ENCODE results near the gene SLC37A4. TPM values are rescaled to one million over a fixed set of nuclear protein-coding genes. Genes with fewer than 3 reads are reported as not detected.
"Not testable (repeated sequence)": the region's sequence is repeated elsewhere in the genome, so short reads cannot be mapped to it uniquely, and the experiment has no call there.

The SLC37A4 gene
- total RNA-seq, 1 donor from 2014 or later = 23.0 TPM

- DNase-seq (ENCODE audit: extremely low read depth, low read depth, low spot score) = peak; percentile 82
Observed at GRCh38 chr11:119018074-119018938, 12.4 kb downstream of the SLC37A4 start, which contains the start of the genes RPS25 and TRAPPC4. Gene RPS25, minus strand, starts transcription at chr11:119018343. Its CDS starts 59 bp downstream, at chr11:119018284. Gene TRAPPC4, plus strand, starts transcription at chr11:119018766. Its CDS starts 30 bp downstream, at chr11:119018796.

DNA sequence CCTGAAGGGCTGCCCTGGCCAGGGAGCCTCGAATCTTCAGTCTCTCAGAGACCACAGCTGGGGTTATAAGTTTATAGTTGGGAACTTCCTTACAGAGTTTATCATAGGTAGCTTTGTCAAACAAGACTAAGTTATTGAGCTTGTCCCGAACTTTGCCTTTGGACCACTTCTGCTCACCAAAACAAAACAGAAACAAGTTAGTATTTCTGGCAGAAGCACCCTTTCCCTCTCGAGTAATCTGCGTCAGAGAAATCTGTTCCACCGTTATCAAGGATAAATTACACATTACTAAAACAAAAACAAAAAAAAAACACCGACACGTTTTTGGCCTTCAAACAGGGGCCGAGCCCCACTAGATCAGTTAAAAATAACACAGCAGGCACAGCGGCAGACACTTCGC is 13.3 kb downstream of the SLC37A4 start:
- not testable (repeated sequence) for DNase-seq (ENCODE audit: extremely low read depth, low read depth, low spot score)

DNA sequence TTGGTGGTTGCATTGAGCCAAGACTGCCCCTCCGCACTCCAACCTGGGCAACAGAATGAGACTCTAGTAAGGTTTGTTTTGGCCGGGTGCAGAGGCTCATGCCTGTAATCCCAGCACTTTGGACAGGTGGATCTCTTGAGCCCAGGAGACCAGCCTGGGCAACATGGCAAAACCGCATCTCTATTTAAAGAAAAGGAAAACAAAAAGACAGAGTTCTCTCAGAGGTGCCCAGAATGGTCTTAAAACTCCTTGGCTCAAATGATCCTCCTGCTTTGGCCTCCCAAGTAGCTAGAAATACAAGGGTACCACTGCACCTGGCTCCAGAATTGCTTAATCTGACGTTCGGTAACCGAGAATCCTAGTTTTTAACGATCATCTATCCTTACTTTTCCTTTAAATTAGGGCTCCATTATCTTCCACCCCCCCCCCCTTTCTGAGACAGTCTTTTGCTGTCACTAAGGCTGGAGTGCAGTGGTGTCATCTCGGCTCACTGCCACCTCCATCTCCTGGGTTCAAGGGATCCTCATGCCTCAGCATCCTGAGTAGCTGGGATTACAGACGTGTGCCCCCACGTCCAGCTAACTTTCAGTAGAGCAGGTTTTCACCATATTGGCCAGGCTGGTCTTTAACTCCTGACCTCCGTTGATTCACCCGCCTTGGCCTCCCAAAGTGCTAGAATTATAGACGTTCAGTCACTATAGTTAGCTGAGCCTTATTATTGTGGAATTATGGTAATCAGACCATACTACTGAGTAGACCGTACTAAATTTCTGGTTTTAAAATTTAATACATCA is 14.3 kb downstream of the SLC37A4 start:
- no peak for DNase-seq (ENCODE audit: extremely low read depth, low read depth, low spot score)

- DNase-seq (ENCODE audit: extremely low read depth, low read depth, low spot score) = no peak
Observed at GRCh38 chr11:119015054-119015611, 15.5 kb downstream of the SLC37A4 start.

GRCh38 chr11:119014209-119014924 is 16.3 kb downstream of the SLC37A4 start:
- no peak for DNase-seq (ENCODE audit: extremely low read depth, low read depth, low spot score)

GRCh38 chr11:119012629-119013170 is 18.0 kb downstream of the SLC37A4 start:
- no peak for DNase-seq (ENCODE audit: extremely low read depth, low read depth, low spot score)

DNA sequence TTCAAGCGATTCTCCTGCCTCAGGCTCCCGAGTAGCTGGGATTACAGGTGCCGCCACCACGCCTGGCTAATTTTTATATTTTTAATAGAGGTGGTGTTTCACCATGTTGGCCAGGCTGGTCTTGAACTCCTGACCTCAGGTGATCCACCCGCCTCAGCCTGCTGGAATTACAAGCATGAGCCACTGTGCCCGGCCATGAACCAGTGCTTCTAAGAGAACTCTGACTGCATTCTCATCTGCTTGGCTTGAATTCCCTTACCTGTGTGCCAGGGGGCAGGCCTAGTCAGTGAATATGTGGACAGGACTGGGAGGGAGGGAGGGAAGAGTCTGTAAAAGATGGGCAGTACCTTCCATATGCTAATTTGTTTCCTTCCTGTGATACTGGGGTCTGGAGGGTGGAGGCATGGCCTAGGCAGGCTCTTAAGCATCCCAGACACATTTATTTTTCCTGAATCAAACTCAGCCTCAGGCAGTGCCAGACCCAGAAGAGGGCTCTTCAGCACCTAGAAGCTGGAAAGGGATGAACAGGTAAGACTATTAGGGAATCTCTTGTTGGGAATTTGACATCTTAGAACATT is 19.1 kb downstream of the SLC37A4 start:
- no peak for DNase-seq (ENCODE audit: extremely low read depth, low read depth, low spot score)

GRCh38 chr11:119006656-119007055 is 24.0 kb downstream of the SLC37A4 start:
- no peak for DNase-seq (ENCODE audit: extremely low read depth, low read depth, low spot score)

- DNase-seq (ENCODE audit: extremely low read depth, low read depth, low spot score) = no peak
Observed at GRCh38 chr11:119000906-119001305, 29.8 kb downstream of the SLC37A4 start.

- no peak for DNase-seq (ENCODE audit: extremely low read depth, low read depth, low spot score)
Observed at GRCh38 chr11:118998822-118999221, 31.9 kb downstream of the SLC37A4 start.

- DNase-seq (ENCODE audit: extremely low read depth, low read depth, low spot score) = no peak
Observed at GRCh38 chr11:118998388-118998717, 32.3 kb downstream of the SLC37A4 start.

- DNase-seq (ENCODE audit: extremely low read depth, low read depth, low spot score) = no peak
Observed at GRCh38 chr11:118997627-118998387, 32.9 kb downstream of the SLC37A4 start, which contains the start of gene CENATAC. Gene CENATAC, plus strand, starts transcription at chr11:118998138. Its CDS starts 60 bp downstream, at chr11:118998198.

GRCh38 chr11:118996926-118997626 is 33.6 kb downstream of the SLC37A4 start:
- no peak for DNase-seq (ENCODE audit: extremely low read depth, low read depth, low spot score)

DNA sequence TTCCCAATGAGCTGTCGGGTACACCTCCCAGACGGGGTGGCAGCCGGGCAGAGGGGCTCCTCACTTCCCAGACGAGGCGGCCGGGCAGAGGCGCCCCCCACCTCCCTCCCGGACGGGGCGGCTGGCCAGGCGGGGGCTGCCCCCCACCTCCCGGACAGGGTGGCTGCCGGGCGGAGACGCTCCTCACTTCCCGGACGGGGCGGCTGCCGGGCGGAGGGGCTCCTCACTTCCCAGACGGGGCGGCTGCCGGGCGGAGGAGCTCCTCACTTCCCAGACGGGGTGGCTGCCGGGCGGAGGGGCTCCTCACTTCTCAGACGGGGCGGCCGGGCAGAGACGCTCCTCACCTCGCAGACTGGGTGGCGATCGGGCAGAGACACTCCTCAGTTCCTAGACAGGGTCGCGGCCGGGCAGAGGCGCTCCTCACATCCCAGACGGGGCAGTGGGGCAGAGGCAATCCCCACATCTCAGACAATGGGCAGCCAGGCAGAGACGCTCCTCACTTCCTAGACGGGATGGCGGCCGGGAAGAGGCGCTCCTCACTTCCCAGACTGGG is 39.1 kb downstream of the SLC37A4 start:
- DNase-seq (ENCODE audit: extremely low read depth, low read depth, low spot score) = not testable (repeated sequence)

DNA sequence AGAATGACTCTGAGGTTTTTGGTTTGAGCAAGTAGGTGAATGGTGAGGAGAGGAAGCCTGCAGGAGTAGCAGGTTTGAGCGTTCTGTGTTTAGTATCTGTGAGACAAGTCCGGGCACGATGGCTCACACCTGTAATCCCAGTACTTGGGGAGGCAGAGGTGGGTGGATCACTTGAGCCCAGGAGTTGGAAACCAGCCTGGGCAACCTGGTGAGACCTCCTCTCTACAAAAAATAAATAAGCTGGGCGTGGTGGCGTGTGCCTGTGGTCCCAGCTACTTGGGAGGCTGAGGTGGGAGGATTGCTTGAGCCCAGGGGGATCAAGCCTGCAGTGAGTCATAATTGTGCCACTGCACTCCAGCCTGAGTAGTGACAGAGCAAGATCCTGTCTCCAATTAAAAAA is 42.4 kb downstream of the SLC37A4 start:
- DNase-seq (ENCODE audit: extremely low read depth, low read depth, low spot score) = no peak

- no peak for DNase-seq (ENCODE audit: extremely low read depth, low read depth, low spot score)
Observed at GRCh38 chr11:118984825-118985224, 45.9 kb downstream of the SLC37A4 start.

DNA sequence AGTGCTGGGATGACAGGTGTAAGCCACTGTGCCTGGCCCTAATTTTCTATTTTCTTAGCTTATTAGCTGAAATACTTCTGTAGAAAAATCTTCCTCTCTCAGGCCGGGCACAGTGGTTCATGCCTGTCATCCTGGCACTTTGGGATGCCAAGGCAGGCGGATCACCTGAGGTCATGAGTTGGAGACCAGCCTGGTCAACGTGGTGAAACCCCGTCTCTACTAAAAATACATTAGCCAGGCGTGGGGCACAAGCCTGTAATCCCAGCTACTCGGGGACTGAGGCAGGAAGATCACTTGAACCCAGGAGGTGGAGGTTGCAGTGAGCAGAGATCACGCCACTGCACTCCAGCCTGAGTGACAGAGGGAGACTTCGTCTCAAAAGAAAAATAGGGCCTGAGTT is 46.3 kb downstream of the SLC37A4 start:
- DNase-seq (ENCODE audit: extremely low read depth, low read depth, low spot score) = not testable (repeated sequence)

DNA sequence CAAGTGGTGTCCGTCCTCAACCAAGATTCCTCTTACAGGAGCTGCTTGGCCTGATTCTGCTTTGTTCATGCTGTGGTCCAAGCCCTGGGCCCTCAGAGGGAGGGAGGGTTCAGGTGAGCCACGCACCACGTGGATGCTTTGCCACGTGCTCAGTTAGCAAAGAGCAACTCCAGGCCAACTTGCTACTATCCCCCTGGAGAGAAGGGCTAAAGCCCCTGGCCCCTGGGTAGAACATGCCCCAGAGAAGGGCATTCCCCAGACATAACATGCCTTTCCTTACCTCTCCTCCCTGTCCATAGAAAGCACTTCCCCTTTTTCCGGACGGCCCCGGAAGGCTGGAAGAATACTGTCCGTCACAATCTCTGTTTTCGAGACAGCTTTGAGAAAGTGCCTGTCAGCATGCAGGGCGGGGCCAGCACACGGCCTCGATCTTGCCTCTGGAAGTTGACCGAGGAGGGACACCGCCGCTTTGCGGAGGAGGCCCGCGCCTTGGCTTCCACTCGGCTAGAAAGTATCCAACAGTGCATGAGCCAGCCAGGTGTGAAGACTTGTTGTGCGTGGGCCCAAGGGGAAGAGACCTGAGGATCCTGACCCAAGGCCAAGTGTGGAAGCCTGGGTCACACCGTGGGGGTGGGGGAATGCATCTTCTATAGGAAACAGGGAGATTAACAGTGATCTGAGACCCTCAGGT is 50.3 kb downstream of the SLC37A4 start:
- DNase-seq (ENCODE audit: extremely low read depth, low read depth, low spot score) = no peak

Data from glomerular endothelial cell (primary cell).